GM12878 (cell line): ENCODE data around the gene FAM217B. TPM values are rescaled to one million over a fixed set of nuclear protein-coding genes. Genes with fewer than 3 reads are reported as not detected.
A peak's percentile ranks its signal among the peaks of the same experiment; 100 is the strongest.

Experiments
- ATAC-seq: fragments of 200-7000 bp; cut with Tn5 transposase; 3 replicates; pipeline ENCODE4 v1.9.1; 2020; ENCODE audit warnings: mild to moderate bottlenecking, moderate library complexity
- BruUV-seq: library from RNA; stranded (reverse); fragments of 400-500 nt; replicated peaks from 2 replicates; lab custom pipeline; 2021; lab: Mats Ljungman, UMichigan
- CTCF ChIA-PET: fragments of 300-600 bp; sonication (Branson Sonifier 250); formaldehyde crosslinking; extraction: SDS; loops from one replicate; lab custom pipeline; 2021; ENCODE audit warnings: inconsistent platforms; lab: Yijun Ruan, JAX
- POLR2A ChIA-PET: fragments of 350-600 bp; formaldehyde crosslinking; extraction: SDS; loops from one replicate; lab custom pipeline; 2021; ENCODE audit warnings: inconsistent platforms; lab: Charles Lee
- RAD21 ChIA-PET: fragments of 300-600 bp; sonication (Branson Sonifier 250); formaldehyde crosslinking; loops from one replicate; lab custom pipeline; 2023; ENCODE audit warnings: antibody characterized with exemption; ENCODE audit not compliant: unreplicated experiment; lab: Charles Lee
- SMC1A ChIA-PET: fragments of 300-600 bp; sonication (Branson Sonifier 250); formaldehyde crosslinking; loops from one replicate; lab custom pipeline; 2023; ENCODE audit not compliant: unreplicated experiment, uncharacterized antibody; lab: Charles Lee
- DNase-seq: peaks from one replicate; pipeline ENCODE4 v3.0.0-alpha.2; 2011; ENCODE audit warnings: low read depth, low spot score
- FAIRE-seq: peaks from 3 replicates; lab custom pipeline; 2011; peaks lifted over from hg19 to GRCh38; lab: Jason Lieb, UNC
- H2AFZ ChIP-seq: 2 replicates; pipeline ENCODE4 v1.6.0; 2011; ENCODE audit warnings: low read depth, low read length, control low read depth; ENCODE audit not compliant: control insufficient read depth
- H3K27ac ChIP-seq: 2 replicates; pipeline ENCODE4 v1.5.1; 2011; ENCODE audit warnings: control low read depth; ENCODE audit not compliant: control insufficient read depth, insufficient read depth
- H3K27me3 ChIP-seq, 2 experiments: replicated peaks in 1 of 2; 2 replicates each; pipeline versions ENCODE4 v1.6.0 to v1.6.1; 2011; ENCODE audit warnings: low read length in 1 of 2; ENCODE audit not compliant: control insufficient read depth in 2 of 2, insufficient read depth in 2 of 2
- H3K36me3 ChIP-seq, 2 experiments: 2 replicates each; pipeline ENCODE4 v1.5.1; 2011; ENCODE audit warnings: low read length in 1 of 2; ENCODE audit not compliant: control insufficient read depth in 2 of 2, insufficient read depth in 2 of 2
- H3K4me1 ChIP-seq: 2 replicates; pipeline ENCODE4 v1.6.1; 2011; ENCODE audit warnings: mild to moderate bottlenecking, low read length, moderate library complexity, mixed read lengths; ENCODE audit not compliant: control insufficient read depth, insufficient read depth
- H3K4me2 ChIP-seq: 2 replicates; pipeline ENCODE4 v1.6.0; 2011; ENCODE audit warnings: control low read depth; ENCODE audit not compliant: control insufficient read depth, insufficient read depth
- H3K4me3 ChIP-seq: fragments of 200-600 bp; sonication (generic); 2 replicates; pipeline ENCODE4 v1.5.1; 2016
- H3K79me2 ChIP-seq: 2 replicates; pipeline ENCODE4 v1.6.0; 2011; ENCODE audit warnings: low read length; ENCODE audit not compliant: control insufficient read depth, insufficient read depth
- H3K9ac ChIP-seq: 2 replicates; pipeline ENCODE4 v1.8.0; 2011; ENCODE audit warnings: low read length, control low read depth, mixed read lengths; ENCODE audit not compliant: control insufficient read depth, insufficient read depth
- H3K9me3 ChIP-seq: replicated peaks from 3 replicates; pipeline ENCODE4 v1.5.1; 2011; ENCODE audit warnings: mild to moderate bottlenecking, low read length; ENCODE audit not compliant: control insufficient read depth, insufficient read depth
- H4K20me1 ChIP-seq: 2 replicates; pipeline ENCODE4 v1.6.0; 2011; ENCODE audit not compliant: control insufficient read depth, insufficient read depth
- CHD4 ChIP-seq: fragments of 200-600 bp; sonication (generic); IDR thresholded peaks from 2 replicates; pipeline ENCODE4 v1.6.1; 2016; ENCODE audit warnings: mild to moderate bottlenecking
- EZH2 ChIP-seq: IDR thresholded peaks from 2 replicates; pipeline ENCODE4 v1.6.1; 2012; ENCODE audit warnings: low read depth, mild to moderate bottlenecking, control low read depth, inconsistent platforms, low read length, borderline replicate concordance; ENCODE audit not compliant: control insufficient read depth
- MEF2B ChIP-seq: fragments of 450-650 bp; IDR thresholded peaks from 2 replicates; pipeline ENCODE4 v1.6.1; 2018; ENCODE audit warnings: mild to moderate bottlenecking, moderate library complexity; ENCODE audit not compliant: partially characterized antibody, poor library complexity, severe bottlenecking
- MTA3 ChIP-seq: IDR thresholded peaks from 2 replicates; pipeline ENCODE4 v1.6.1; 2012; ENCODE audit warnings: low read length, inconsistent platforms, borderline replicate concordance
- NRF1 ChIP-seq: conservative IDR thresholded peaks from 2 replicates; pipeline ENCODE4 v1.6.1; 2011; ENCODE audit warnings: mild to moderate bottlenecking, low read depth, low read length, improper control_type of control experiment
- SIX5 ChIP-seq: IDR thresholded peaks from 2 replicates; pipeline ENCODE4 v1.6.1; 2011; ENCODE audit warnings: mild to moderate bottlenecking, low read depth, low read length, moderate library complexity; ENCODE audit not compliant: severe bottlenecking
- TCF12 ChIP-seq: IDR thresholded peaks from 2 replicates; pipeline ENCODE4 v1.6.1; 2011; ENCODE audit warnings: low read depth, mild to moderate bottlenecking, low read length
- ZNF207 ChIP-seq: fragments of 450-650 bp; IDR thresholded peaks from 2 replicates; pipeline ENCODE4 v1.6.1; 2014; ENCODE audit warnings: antibody characterized with exemption, mild to moderate bottlenecking, borderline replicate concordance
- WGBS: methylation state at CpG from one replicate; pipeline ENCODE4 v1.1.6; 2016; ENCODE audit warnings: low lambda C conversion rate; ENCODE audit not compliant: insufficient replicate concordance, insufficient coverage; ENCODE audit errors: missing lambda C conversion rate; 5-methylcytosine and 5-hydroxymethylcytosine counted together
- in situ Hi-C: fragments of 300-500 bp; cut with MboI; formaldehyde crosslinking; loops from 9 replicates; pipeline ENCODE4 v1.14.3; 2018; ENCODE audit warnings: mixed read lengths
- intact Hi-C: fragments of 100-400 bp; cut with micrococcal nuclease; formaldehyde crosslinking; loops from one replicate; pipeline ENCODE4 v1.14.2; 2022; ENCODE audit not compliant: unreplicated experiment
- polyA plus RNA-seq, 11 experiments: library from polyadenylated mRNA; depleted of rRNA in 4 of 11; unstranded in 6 of 11; stranded (reverse) in 5 of 11; fragments of >200 nt; fragmentation: Nextera tagmentation in 4 of 11; fragmentation: Illumina TruSeq in 1 of 11; extraction: Ambion mirVana in 4 of 11; extraction: Trizol in 1 of 11; gene quantifications; 1 replicate in 1 of 11; 2 replicates in 10 of 11; pipeline versions ENCODE4 v1.2.1 to v1.2.3, GENCODE V29; 2011 to 2016; ENCODE audit warnings: inconsistent platforms in 2 of 11, missing spikeins in 2 of 11, low read depth in 1 of 11
- total RNA-seq, 4 experiments: library from RNA; depleted of rRNA in 3 of 4; stranded (reverse); fragments of >200 nt in 3 of 4; fragmentation: Illumina TruSeq in 1 of 4; extraction: Trizol in 1 of 4; gene quantifications; 2 replicates each; pipeline versions ENCODE4 v1.2.1 to v1.2.3, GENCODE V29; 2013 to 2021
- TF ChIP-seq, protein P1 (sequence below): IDR thresholded peaks from 2 replicates; pipeline ENCODE4 v1.6.1; 2011; ENCODE audit warnings: borderline replicate concordance, low read depth, mild to moderate bottlenecking, moderate library complexity, mixed read lengths, low read length; ENCODE audit not compliant: insufficient read depth; ENCODE audit errors: extremely low read length

FAM217B gene
- total and polyA plus RNA-seq, 10 of the 15 experiments (the other 5 are each of a cell fraction or from before 2014, with no cell fraction given): 6.3 to 18.3 (median 10.6) TPM

DNA sequence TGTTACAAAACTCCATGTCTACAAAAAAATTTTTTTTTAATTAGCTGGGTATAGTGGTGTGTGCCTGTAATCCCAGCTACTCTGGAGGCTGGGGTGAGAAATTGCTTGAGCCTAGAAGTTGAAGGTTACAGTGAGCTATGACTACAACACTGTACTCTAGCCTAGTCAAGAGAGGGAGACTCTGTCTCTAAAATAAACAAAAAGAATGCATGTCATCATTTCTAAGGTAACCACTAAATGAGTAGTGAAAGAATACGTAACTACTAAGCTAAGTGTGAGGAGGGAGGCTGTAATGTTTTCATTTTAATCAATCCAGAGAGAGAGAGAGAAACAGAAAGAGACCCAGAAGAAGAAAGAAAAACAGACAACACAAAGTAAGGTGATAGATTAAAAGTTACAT is 16.7 kb upstream of the FAM217B start:
- DNase-seq: no peak
- H3K4me1 ChIP-seq: no peaks in the 10 kb centered on the region
- no TSS peak for BruUV-seq
- TF ChIP-seq MTA3 (no peak), ZNF207 (no peak), EZH2 (no peak), NRF1 (no peak), MEF2B (no peak)
- H3K4me3 ChIP-seq: no peak overlapping the region
- CTCF ChIA-PET: interaction anchor here (0.7 to 1.7 kb wide), 4 partner anchors 11 to 1534 kb away, joined by 3 to 11 read pairs (median 4); partner anchors contain the start of genes FAM217B, PPP1R3D and VAPB
- H2AFZ ChIP-seq: no peak overlapping the region
- no peaks in the 10 kb centered on the region for H3K36me3 ChIP-seq
- FAIRE-seq: no peak
- H3K79me2 ChIP-seq: no peaks in the 10 kb centered on the region
- no peaks in the 10 kb centered on the region for H3K9me3 ChIP-seq
- no peaks in the 10 kb centered on the region for H3K27me3 ChIP-seq
- intact Hi-C loops: no loop called here
- H3K9ac ChIP-seq: no peak overlapping the region
- H3K4me2 ChIP-seq: no peak overlapping the region
- peak; percentile 32; the same call in 2 of the 3 replicates for ATAC-seq
- POLR2A ChIA-PET: no interaction called here
- RAD21 ChIA-PET: no interaction called here
- in situ Hi-C loops: no loop called here
- WGBS: 37% methylated on average over 1 of the region's 1 CpG
- H4K20me1 ChIP-seq: no peaks in the 10 kb centered on the region
- no peak overlapping the region for H3K27ac ChIP-seq
- SMC1A ChIA-PET: no interaction called here

- WGBS: 33% methylated on average over 1 of the region's 1 CpG
- H3K27me3 ChIP-seq: no peaks in the 10 kb centered on the region; a peak in 1 of 4 replicates
- no peak overlapping the region for H3K4me2 ChIP-seq
- ChIA-PET SMC1A (interaction anchor here (1.0 to 1.3 kb wide), 2 partner anchors 14 to 27 kb away, joined by 3 read pairs; no protein-coding TSS in a partner anchor), RAD21 (no interaction called here), CTCF (interaction anchor here (1.0 kb wide), 1 partner anchor 31 kb away, joined by 3 read pairs; no protein-coding TSS in a partner anchor), POLR2A (no interaction called here)
- TF ChIP-seq NRF1: no peak
- no peak for TF ChIP-seq TCF12
- TF ChIP-seq, protein P1, sequence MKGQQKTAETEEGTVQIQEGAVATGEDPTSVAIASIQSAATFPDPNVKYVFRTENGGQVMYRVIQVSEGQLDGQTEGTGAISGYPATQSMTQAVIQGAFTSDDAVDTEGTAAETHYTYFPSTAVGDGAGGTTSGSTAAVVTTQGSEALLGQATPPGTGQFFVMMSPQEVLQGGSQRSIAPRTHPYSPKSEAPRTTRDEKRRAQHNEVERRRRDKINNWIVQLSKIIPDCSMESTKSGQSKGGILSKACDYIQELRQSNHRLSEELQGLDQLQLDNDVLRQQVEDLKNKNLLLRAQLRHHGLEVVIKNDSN: no peak
- TF ChIP-seq CHD4: no peak
- no peak for TF ChIP-seq EZH2
- TF ChIP-seq SIX5: no peak
- intact Hi-C loops: no loop called here
- H3K4me1 ChIP-seq: no peaks in the 10 kb centered on the region
- no TSS peak for BruUV-seq
- H4K20me1 ChIP-seq: no peaks in the 10 kb centered on the region
- H3K36me3 ChIP-seq: no peaks in the 10 kb centered on the region
- no peak overlapping the region for H3K4me3 ChIP-seq
- DNase-seq: no peak
- no peak overlapping the region for H3K27ac ChIP-seq
- H3K9ac ChIP-seq: no peak overlapping the region
- no peak for FAIRE-seq
- H3K9me3 ChIP-seq: no peaks in the 10 kb centered on the region
- in situ Hi-C loops: no loop called here
- H2AFZ ChIP-seq: no peak overlapping the region
- no peak for ATAC-seq
- no peaks in the 10 kb centered on the region for H3K79me2 ChIP-seq
These were observed 14.8 kb upstream of the FAM217B start for GRCh38 chr20:59925359-59925758.
